Measurements from ENCODE around the gene SLC25A26.

Gene SLC25A26

DNA sequence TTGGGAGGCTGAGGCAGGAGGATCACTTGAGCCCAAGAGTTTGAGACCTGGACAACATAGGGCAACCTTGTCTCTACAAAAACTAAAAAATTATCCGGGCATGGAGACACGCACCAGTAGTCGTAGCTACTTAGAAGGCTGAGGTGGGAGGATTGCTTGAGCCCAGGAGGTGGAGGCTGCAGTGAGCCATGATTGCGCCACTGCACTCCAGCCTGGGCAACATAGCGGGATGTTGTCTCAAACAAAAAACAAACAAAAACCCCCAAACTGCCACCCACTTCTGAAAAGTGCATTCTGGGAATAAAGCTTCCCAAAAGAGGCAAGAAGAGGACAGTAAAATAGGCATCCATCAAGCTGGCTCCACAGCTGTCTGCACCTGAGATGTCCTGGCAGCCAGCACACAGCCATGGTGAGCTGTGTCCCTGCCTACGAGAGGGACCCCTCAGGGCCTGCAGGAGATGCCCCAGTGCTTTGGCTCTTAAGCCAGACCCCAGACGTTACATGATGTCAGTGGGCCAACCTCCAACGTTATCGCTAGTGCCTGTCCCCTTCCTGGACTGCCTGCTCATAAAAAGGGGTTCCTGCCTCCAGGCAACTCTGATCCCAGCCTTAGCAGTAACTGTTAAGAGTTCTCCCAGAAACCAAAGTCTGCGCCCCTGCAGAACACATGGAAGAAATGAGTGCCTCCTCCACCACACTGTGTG, 178.9 kb downstream of the SLC25A26 start:
- DNase-seq = no peak

DNA sequence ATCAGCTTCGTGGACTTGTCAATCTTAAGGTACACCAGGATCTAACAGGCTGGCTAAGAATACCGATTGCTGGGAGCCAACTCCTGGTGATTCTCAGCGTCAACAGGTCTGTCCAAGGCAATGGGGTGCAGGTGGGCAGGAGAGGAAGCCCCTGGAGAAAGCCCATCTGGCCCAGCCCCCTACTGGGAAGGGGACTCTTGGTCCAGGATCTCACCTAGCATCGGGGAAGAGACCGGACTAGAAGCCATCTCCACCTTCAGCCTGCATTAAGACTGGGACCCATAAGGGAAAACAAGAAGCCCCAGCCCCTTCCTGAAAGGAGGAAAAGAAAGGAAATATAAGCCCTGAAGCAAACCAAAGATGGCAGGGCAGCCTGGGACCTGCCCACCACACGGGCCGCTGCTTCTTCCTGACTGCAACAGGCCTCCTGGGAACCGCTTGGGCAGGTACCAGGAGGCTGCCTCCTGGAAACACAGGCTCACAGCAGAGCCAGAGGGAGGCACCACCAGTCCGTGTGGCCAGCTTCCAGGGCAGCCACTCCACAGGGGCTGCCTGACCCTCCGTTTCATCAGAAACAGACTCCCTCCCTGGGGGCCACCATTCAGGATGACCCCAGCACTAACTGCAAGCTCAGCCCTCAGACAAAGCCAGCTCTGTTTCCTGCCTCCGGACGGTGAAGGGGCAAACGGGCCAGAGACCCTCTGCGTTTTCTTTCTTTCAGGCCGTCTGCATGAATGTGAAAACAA, 179.8 kb downstream of the SLC25A26 start:
- peak; percentile 65 for DNase-seq

DNA sequence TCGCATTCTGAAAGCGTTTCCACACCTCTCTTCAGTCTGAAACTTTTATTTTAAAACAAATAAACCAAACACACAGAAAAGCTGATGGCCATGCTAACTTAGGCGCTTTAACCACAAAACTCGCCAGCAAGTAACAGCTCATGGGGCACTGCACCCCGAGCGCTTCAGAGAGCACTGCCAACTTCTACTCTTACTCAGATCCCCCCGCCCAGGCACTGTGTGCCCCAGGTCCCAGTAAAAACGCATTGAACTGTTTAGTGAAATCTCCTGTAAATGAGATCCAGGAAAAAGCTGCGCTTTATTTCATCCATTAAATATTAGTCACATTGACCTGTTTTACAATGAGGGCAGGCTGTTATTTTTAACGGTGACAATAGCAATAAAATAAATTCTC, 180.4 kb downstream of the SLC25A26 start:
- DNase-seq = no peak

DNA sequence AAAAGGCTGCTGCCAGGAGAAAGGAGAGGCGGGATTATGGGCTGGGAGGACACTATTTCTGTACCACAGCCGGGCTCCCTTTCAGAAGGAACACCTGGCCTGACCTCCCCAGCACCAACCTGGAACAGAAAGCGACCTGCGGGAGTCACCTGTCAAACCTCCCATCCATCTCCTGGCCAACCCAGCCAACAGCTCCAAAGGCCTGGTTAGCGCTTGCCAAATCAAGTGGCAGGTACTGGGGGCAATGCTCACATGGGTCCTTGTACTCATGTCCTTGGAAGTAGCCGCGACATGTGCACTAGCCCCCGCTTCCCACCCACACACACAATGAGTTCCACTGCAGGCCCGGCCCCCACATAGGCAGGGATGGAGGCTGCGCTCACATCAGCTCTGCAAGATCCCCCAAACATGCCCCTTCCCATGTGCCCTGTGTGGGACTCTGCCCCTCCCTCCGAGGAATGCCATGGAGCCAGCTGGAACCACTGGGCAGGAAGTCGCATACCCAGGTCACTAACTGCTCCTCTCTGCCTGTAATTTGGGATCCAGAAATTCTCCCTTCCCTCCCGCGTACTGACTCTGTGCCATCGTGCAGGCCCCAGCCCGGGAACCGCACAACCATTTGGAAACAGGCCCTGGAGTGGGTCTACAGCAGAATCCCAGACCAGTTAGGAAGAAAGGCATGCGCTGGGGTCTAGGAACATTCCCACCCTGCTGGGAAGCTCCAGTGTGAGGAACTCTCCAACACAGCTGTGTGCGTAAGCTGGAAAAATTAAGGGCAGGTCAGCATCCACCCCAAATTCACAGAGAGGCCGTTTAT, 181.1 kb downstream of the SLC25A26 start:
- DNase-seq = peak; percentile 54

DNA sequence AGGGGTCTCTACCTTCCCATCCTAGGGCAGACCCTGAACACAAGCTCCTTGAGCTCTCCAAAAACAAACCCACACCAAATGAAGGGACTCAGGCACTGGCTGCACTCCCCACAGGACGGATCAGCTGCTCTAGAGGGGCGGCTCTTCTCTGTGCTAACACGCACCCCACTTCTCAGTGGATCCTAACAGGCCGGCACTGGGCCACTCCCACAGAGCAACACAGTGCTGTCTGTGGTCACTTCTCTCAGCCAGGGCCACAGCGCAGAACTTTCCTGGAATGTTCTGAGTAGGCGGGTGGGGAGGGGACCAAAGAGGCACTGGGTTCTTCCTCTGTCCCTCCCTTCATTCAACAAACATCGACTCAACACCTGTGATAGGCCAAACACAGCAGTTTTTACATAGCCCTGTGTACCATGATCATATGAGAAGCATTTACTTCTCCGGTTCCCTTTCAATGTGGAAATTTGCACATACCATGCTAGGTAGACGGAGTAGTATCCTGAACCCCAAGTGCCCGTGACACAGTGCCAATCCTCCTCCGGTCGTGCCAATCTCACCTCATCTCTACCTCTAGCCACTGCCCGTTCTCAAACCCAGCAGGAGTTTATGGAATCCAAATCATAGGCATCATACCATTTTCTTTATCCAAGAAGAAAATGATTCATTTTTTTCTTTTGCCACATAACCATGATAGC, 181.9 kb downstream of the SLC25A26 start:
- DNase-seq = no peak

DNA sequence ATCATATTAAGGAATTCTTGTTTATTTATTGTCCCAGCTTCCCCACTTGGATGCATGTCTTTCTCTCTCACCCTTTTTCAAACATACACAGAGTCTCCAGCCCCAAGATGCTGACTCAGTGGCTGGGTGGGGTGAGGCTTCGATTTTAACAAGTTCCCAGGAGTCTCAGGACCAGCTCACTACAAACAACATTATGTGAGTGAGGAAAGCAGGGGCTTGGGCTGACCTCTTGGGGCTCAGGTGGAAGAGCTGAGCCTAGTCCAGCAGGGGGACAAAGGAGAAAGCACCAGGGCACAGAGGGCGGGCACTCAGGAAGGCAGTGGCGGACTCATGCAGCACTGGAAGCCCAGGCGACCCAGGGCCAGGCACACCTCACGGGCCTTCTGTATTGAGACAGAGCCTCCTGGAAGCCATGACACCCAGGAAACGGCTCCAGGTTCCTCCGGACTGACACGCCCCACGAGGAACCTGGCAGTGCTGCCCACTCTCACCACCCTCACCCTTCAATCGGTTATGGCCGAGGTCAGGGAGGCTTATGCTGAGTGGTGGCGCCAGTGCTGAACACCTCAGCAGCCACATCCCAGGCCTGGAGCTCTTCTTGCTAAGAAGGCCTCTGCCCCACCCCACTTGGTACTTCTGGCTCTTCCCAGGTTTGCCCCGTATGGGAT, 182.7 kb downstream of the SLC25A26 start:
- DNase-seq = no peak

DNA sequence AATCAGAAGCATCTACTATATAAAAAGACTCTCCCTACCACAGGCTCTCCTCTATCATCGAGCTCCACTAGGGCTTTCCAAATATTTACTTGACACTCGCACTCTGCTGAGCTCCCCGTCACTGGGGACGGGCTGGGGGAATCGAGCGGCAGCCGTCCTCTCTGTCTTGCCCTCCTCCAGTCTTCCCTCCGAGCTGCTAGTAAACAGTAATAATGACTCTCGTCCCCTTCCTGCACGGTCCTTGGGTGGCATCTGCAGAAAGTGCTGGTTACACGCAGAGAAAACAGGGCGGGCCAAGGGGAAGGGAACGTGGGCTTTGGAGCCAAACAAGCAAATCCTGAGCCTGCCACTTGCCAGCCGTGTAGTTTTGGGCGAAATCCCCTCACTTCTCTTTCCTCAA, 183.4 kb downstream of the SLC25A26 start:
- DNase-seq = no peak

DNA sequence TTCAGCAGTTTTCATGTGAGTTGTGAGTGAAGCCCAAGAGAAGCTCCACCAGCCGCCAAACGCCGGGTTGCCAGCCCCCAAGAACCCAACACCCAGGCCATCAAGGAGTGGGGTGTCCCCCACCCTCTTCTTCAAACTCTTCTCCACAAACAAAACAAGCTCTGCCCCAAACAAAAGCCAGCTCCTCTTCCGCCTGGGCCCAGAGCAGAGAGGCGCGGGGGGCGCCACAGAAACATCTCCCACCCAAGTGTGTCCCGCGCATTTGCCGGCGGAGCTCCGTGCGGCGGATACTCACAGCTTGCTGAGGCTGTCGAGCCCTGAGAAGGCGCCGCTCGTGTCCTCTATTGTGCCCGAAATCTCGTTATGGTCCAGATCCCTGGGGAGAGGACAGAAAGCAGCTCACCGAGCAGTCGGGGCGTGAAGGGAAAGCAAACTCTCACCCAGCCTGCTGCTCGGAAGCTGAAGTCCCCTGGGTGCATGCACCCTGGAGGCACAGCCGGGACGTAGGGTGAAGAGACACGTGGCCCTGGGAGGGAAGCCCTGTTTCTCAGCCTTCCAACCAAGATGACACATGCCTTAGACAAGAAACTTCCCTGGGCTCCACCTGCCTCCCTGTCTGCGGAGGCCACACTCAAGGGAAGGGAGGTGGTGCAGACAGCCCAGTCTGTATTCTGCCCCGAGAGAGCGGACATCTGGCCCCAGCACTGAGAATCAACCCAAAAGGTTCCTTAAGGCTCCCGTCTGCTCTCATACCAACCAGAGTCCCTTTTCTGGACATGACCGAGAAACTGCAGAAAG, 184.3 kb downstream of the SLC25A26 start:
- no peak for DNase-seq

DNA sequence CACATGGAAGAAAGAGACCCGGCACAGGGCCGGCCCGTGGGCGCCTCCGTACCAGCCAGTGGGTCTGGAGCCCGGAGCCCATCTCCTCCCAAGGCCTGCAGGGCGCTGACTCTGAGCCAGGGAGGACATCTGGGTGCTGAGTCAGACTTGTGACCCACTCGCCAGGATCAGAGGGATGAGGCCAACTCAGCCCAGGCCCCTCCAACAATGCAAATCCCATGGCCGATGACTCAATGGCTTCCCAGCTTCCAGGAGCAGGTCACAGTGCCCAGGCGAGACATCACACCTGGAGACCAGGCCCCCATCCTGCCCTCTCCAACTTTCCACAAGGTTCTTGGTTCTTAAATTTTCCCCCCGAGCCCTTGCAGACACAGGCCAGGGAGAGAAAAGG, 184.9 kb downstream of the SLC25A26 start:
- DNase-seq = no peak

DNA sequence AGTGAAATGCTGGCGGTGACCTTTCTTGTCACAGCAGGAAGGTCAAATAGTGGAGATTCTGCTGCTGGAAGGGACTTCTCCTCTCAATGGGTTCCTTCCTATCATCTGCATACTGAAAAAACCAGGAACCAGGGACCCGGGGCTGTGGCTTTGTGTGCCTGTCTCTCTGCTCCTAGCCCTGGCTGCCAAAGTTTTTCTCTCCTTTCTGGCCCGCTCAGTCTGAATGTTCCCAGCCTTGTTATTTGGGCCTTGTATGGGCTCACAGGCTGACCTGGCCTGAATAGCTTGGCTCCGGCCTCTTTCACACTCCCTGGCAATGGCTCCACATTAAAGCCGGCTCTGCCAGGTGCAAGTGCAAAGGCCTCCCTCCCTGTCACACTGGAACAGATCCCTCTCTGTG, 185.4 kb downstream of the SLC25A26 start:
- DNase-seq = no peak

DNA sequence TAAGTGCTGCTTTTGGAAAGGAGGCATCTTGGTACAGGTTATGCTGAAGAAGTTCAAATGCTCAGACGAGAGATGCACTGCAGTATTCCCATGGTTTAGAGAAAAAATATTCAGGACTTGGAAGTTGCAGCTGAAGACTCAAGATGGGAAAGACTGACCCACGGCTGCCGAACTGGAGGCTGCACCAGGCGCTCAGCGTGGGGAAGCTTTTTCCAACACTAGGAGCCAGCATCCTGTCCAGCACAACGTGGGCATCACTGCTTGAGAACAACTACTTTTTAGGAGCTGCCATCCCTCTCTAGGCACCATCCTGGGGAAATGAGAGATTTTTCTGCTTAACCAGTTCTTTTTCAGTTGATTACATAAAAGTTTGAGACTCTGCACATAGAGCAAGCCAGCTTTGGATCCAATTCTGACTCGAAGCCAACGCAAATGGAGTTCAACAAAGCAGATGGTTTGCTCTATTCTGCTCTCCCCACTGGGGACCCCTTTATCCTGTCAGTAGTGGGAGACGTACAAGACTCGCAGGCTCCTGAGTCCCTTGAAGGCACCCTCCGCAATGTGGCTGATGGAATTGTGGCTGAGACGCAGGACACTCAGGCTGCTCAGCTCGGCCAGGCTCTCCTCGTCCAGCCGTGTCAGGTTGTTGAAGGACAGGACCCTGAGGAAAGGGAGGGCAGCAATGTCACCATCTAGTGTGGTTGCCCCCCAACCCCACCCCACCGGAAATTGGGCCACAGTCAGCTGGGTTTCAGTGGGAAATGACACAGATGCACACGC, 186.2 kb downstream of the SLC25A26 start:
- DNase-seq = no peak

DNA sequence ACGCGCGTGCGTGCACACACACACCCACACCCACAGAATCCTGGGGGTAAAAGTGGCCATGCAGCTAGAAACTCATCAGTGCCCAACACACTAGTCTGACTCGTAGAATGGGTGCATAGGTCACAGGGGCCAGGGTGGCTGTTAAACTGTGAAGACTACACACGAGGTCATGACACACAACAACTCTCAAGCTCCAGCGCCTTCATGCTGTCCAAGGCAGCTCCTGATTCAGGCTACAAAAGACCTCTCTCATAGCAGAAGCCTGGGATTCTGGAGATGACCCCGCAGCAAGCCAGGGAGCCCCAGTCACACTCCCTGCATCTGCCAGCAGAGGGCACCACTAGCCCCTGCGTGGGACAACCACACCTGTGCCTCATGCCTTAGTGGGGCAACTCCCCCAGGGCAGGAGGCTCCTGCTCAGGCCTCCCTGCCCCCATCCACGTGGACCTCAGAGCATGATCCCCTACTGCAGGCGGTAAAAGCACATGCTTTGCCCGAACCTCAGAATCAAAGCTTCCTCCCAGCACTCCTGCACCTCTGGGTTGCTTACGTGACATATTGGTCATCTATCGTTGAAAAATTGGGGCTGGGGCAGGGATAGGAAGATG, 186.9 kb downstream of the SLC25A26 start:
- DNase-seq = peak; percentile 90

DNA sequence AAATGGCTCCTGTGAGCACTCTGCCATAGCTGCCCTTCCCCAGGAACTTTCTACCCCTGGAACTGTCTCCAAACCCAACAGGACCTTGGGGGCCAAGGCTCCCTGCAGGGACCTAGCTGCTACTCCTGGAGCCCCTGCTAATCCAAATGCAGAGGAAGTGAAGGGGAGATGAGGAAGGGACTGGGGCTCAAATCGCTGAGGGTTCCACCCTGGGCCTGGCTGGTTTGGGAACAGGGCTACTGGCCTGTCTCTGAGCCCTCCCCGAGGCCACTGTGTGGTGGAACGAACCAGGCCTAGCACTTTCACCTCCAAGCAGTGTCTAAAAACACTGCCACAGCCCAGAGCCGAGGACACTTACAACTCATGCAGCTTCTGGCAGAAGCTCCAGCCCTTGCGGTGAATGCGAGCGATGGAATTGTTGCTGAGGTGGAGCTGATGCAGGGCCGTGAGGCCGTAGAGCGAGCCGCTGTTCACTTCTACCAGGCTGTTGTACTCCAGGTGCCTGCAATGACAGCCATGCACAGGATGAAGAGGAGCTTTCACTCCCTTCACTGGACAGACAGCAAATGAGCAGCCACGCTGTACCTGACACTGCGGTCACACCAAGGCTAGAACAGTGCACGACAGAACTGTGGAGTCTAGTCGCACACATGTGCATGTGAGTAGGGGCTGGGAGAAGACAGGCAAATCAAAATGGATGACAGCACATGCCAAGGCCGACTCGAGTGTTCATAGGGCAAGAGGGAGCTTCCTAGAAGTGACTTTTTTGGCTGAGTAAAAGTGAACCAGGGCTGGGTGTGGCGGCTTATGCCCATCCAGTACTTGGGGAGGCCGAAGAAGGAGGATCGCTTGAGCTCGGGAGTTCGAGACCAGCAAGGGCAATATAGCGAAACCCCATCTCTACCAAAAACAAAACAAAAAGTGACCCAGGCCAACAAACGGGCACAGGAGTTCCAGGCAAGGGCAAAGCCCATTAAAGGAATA, 189.3 kb downstream of the SLC25A26 start:
- DNase-seq = no peak

DNA sequence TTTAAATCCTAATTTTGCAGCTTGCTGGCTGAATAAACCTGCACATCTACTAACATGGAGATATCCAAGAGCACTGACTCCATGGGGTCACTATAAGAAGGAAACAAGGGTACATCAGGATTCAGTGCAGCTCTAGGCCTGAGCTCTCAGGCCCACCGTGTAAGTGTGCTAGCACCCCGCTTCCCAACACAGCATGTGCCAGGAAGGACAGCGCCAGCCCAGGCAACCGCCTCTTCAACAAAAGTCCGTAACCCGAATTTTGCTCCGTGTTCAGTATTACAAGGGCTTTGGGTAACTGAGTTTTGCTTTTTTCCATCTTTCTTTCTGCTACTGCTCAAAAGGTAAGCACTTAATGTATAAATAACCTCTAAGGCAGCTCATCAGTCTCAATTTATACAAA, 190.2 kb downstream of the SLC25A26 start:
- DNase-seq = no peak

DNA sequence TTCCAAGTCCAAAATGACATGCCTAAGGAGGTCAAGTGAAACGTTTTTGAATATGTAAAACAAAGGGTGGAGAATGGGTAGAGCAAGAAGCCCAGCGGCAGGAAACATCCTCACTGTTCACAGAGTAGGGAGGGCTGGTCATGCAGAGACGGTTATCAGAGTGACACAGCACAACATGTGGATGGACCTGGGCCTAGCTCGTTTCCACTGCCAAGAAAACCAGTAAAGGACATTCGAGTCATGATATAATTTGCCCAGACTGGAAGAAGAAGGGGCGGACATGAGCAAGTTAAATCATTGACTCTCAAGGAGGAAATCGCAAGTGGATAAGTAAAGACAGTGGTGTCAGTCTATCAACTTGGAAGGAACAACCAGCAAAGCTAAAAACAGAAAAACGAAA, 190.7 kb downstream of the SLC25A26 start:
- no peak for DNase-seq

DNA sequence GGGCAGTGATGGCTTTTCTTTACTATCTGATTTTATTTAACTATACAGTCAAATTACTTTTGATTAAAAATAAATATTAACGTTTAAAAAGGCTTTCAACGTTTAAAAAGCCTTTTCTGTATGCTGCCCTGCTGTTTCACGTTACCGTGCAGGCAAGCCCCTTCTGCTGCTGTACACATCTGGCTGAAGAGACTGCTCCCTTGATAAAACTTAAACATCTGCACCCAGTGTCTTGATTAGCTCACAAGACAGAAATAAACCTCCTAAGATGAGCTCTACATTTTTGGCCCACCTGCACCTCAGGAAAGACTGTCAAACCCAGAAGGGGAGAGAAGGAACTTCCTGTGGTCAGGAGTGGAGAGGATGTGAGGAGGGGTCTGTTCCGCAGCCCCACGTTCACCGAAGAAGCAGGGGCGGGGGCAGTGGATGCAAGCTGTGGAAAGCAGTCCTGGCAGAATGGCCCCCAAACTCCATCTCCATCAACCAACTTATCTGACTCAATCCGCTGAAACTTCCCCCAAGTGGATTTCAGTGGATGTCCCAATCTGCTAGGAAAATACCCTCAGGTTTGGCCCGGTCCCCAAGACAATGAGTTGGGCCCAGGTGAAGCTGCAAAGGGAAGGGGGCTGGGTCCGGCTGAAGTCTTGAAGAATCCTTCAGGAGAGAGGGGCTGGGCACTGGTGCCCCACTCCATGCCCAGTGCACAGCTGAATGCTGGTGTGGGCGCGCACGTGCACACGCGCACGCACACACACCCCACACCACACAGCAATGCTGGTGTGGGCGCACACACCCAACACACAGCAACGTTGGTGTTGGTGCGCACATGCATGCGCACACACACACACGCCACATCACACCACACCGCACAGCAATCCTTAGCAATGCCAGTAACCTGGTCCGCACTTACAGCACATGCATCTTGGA, 191.4 kb downstream of the SLC25A26 start:
- DNase-seq = no peak

DNA sequence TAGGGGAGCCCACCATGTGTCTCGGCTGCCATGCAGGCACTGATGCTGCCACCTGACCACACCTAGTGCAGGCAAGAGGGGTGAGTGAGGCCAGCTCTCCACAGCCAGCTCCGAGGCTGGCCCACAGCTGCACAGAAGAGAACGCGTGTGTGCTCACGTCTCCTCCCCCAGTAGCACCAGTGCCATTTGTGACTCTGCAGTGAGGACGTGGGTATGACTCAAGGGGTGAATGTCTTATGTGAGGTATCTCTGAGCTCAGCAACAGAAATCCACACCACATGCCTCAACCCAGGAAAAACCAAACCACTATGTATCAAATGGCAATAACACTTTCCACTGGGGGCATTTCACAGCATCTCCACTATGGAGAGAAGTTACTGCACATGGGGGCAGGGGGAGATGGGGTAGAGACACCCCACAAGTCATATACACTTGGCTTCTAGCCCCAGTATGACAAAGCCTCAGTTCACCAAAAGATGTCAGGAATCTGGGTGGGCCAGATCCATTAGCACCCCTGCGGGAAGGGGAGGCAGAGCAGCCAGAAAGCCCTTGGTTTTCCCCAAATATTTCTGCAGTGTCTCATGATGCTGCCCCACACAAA, 192.4 kb downstream of the SLC25A26 start:
- no peak for DNase-seq

DNA sequence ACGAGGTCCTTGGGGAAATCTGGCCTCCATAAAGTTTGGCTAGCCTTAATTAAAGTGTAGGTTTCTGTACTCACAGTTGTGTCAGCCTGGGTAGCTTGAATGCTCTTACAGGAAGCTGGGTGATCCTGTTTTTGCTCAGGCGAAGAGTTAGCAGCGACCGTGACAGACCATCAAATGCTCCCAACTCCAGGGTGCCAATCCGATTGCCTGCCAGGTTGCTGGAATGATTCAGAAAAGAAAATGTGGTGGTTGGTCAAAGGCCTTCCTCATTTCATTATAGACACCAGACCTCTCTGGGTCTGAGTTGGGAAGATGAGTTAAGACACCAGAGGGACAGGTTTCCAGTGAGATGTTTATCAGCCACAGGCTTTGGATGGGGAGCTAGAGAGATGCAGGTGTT, 194.0 kb downstream of the SLC25A26 start:
- no peak for DNase-seq

Measured in NCI-H69 (cell line).